Measurements from ENCODE around the gene CERS2.
"Not testable (repeated sequence)": the region's sequence is repeated elsewhere in the genome, so short reads cannot be mapped to it uniquely, and the experiment has no call there.

CERS2 gene

DNA sequence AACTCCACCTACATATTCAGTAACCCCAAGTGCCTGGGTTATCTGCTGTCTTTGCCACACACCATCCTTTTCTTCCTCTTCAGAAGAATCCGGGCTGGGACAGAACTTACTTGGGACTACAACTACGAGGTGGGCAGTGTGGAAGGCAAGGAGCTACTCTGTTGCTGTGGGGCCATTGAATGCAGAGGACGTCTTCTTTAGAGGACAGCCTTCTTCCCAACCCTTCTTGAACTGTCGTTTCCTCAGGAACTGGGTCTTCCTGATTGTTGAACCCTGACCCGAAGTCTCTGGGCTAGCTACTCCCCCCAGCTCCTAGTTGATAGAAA lies 10.5 kb downstream of the CERS2 start:
- Mint-ChIP-seq H3K36me3 (peaks cover 99% of the 10 kb centered on the region), H3K4me1 (no peaks in the 10 kb centered on the region), H3K27ac (peak overlapping the region; percentile 10), H3K9me3 (no peaks in the 10 kb centered on the region), H3K4me3 (no peak overlapping the region)
- DNase-seq (ENCODE audit: low spot score in 2 of 2) (no peak), ATAC-seq (no peak)

DNA sequence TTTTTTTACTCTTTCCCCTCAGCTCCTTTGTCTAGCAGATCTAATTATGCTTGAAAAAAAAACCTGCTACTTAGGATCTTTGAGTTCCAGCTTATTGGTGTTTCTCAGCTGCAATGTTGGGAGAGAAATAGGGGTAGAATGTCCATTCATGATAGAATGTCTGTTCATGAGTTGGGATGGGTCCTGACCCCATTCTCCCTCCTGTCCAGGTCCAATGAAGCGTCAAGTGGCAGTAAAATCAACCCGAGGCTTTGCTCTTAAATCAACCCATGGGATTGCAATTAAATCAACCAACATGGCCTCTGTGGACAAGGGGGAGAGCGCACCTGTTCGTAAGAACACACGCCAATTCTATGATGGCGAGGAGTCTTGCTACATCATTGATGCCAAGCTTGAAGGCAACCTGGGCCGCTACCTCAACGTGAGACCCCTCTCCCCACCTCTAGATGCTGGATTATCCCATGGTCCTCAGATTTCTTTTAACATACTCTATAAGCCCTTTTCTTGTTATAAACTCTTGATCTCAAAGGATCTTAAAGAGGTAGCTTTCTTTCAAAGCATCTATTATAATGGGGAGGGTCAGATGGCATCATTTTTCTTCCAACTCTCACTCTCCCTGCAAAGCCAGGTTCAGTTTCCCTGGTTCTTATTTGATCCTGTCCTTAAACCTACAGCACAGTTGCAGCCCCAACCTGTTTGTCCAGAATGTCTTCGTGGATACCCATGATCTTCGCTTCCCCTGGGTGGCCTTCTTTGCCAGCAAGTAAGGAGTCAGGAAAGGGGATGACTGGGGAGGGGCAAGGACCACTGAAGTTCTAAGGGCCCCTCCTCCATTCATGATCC lies 11.1 kb downstream of the CERS2 start:
- ATAC-seq (no peak), DNase-seq (ENCODE audit: low spot score in 2 of 2) (no peak)
- Mint-ChIP-seq H3K36me3 (peaks cover 99% of the 10 kb centered on the region), H3K4me3 (no peak overlapping the region), H3K27ac (peak overlapping the region; percentile 10), H3K4me1 (no peaks in the 10 kb centered on the region), H3K9me3 (no peaks in the 10 kb centered on the region)

- Mint-ChIP-seq H3K36me3 (peaks cover 99% of the 10 kb centered on the region), H3K4me1 (peaks cover 5% of the 10 kb centered on the region), H3K9me3 (no peaks in the 10 kb centered on the region), H3K27ac (no peak overlapping the region), H3K4me3 (no peak overlapping the region)
- DNase-seq (ENCODE audit: low spot score in 2 of 2): no peak
- no peak for ATAC-seq
Observed at GRCh38 chr1:150961756-150962155, 12.9 kb downstream of the CERS2 start.

DNA sequence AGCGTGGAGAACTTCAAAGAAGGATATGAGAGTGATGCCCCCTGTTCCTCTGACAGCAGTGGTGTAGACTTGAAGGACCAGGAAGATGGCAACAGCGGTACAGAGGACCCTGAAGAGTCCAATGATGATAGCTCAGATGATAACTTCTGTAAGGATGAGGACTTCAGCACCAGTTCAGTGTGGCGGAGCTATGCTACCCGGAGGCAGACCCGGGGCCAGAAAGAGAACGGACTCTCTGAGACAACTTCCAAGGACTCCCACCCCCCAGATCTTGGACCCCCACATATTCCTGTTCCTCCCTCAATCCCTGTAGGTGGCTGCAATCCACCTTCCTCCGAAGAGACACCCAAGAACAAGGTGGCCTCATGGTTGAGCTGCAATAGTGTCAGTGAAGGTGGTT lies 14.0 kb downstream of the CERS2 start:
- peaks cover 5% of the 10 kb centered on the region for H3K4me1 Mint-ChIP-seq
- H3K4me3 Mint-ChIP-seq: no peak overlapping the region
- H3K36me3 Mint-ChIP-seq: peaks cover 99% of the 10 kb centered on the region
- ATAC-seq (no peak), DNase-seq (ENCODE audit: low spot score in 2 of 2) (no peak)
- H3K9me3 Mint-ChIP-seq: no peaks in the 10 kb centered on the region
- no peak overlapping the region for H3K27ac Mint-ChIP-seq

- ATAC-seq (no peak), DNase-seq (ENCODE audit: low spot score in 2 of 2) (no peak)
- Mint-ChIP-seq H3K4me1 (peaks cover 5% of the 10 kb centered on the region), H3K36me3 (peaks cover 100% of the 10 kb centered on the region), H3K9me3 (no peaks in the 10 kb centered on the region), H3K4me3 (no peak overlapping the region), H3K27ac (no peak overlapping the region)
Observed at GRCh38 chr1:150957666-150958065, 17.0 kb downstream of the CERS2 start.

- Mint-ChIP-seq H3K27ac (peak overlapping the region; percentile 85), H3K9me3 (no peaks in the 10 kb centered on the region), H3K36me3 (peaks cover 100% of the 10 kb centered on the region), H3K4me1 (peaks cover 5% of the 10 kb centered on the region), H3K4me3 (no peak overlapping the region)
- DNase-seq (ENCODE audit: low spot score in 2 of 2) (no peak), ATAC-seq (no peak)
Observed at GRCh38 chr1:150955280-150955679, 19.4 kb downstream of the CERS2 start.

DNA sequence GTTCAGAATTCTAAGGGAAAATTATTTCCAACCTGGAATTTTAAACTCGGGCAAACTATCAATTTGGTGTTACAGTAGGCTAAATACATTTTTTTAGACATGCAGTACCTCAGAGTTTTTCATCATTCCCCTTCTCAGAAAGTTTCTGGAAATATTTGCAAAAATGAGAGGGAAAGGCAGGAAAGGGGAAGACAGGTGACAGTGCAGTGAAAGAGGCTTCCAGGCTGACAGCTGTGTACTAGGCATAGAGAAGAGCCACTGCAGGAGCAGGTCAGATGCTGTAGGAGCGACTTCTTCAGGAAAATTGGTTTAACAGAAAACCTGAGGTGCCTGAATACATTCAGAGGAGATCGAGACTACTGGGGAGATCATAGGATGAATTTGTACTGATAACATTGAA lies 19.9 kb downstream of the CERS2 start:
- DNase-seq (ENCODE audit: low spot score in 2 of 2) (no peak), ATAC-seq (no peak)
- Mint-ChIP-seq H3K9me3 (no peaks in the 10 kb centered on the region), H3K4me3 (no peak overlapping the region), H3K36me3 (peaks cover 100% of the 10 kb centered on the region), H3K27ac (peak overlapping the region; percentile 40), H3K4me1 (peaks cover 5% of the 10 kb centered on the region)

- peaks cover 100% of the 10 kb centered on the region for H3K36me3 Mint-ChIP-seq
- H3K27ac Mint-ChIP-seq: peak overlapping the region; percentile 82
- DNase-seq (ENCODE audit: low spot score in 2 of 2): no peak
- peaks cover 6% of the 10 kb centered on the region for H3K4me1 Mint-ChIP-seq
- ATAC-seq: no peak
- H3K4me3 Mint-ChIP-seq: no peak overlapping the region
- H3K9me3 Mint-ChIP-seq: no peaks in the 10 kb centered on the region
Observed at GRCh38 chr1:150944856-150945255, 29.8 kb downstream of the CERS2 start.

GRCh38 chr1:150931773-150932172 lies 42.9 kb downstream of the CERS2 start:
- peaks cover 96% of the 10 kb centered on the region for H3K36me3 Mint-ChIP-seq
- no peak for DNase-seq (ENCODE audit: low spot score in 2 of 2)
- ATAC-seq: no peak
- no peak overlapping the region for H3K27ac Mint-ChIP-seq
- H3K4me1 Mint-ChIP-seq: peaks cover 18% of the 10 kb centered on the region
- no peak overlapping the region for H3K4me3 Mint-ChIP-seq
- peaks cover 2% of the 10 kb centered on the region for H3K9me3 Mint-ChIP-seq

DNA sequence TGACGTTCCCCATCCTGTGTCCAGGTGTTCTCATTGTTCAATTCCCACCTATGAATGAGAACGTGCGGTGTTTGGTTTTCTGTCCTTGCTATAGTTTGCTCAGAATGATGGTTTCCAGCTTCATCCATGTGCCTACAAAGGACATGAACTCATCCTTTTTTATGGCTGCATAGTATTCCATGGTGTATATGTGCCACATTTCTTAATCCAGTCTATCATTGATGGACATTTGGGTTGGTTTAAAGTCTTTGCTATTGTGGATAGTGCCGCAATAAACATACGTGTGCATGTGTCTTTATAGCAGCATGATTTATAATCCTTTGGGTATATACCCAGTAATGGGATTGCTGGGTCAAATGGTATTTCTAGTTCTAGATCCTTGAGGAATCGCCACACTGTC lies 45.9 kb downstream of the CERS2 start:
- H3K4me3 Mint-ChIP-seq; H3K9me3 Mint-ChIP-seq; DNase-seq (ENCODE audit: low spot score in 2 of 2); ATAC-seq; H3K27ac Mint-ChIP-seq; H3K4me1 Mint-ChIP-seq: not testable (repeated sequence)
- H3K36me3 Mint-ChIP-seq: peaks cover 77% of the 10 kb centered on the region

DNA sequence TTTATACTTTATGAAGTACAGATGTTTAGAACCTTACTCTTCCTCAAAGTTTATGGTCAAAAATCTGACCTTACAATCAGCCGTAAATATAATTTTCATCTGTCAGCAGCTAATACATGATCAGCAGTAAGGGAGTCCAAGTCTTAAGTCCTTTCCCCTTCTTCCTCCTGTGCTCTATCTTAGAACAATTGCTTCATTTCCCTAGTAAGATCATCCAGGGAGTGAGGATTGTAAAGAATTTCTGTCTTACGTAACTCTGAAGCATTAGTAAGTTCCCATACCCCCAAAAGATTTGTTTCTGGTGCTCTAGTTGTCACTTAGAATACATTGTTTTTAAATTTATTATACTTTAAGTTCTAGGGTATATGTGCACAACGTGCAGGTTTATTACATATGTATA lies 46.3 kb downstream of the CERS2 start:
- DNase-seq (ENCODE audit: low spot score in 2 of 2): no peak
- Mint-ChIP-seq H3K4me3 (no peak overlapping the region), H3K9me3 (peaks cover 2% of the 10 kb centered on the region), H3K27ac (no peak overlapping the region), H3K36me3 (peaks cover 72% of the 10 kb centered on the region), H3K4me1 (peaks cover 6% of the 10 kb centered on the region)
- ATAC-seq: no peak

- peaks cover 65% of the 10 kb centered on the region for H3K36me3 Mint-ChIP-seq
- no peak for ATAC-seq
- peak overlapping the region; percentile 96 for H3K27ac Mint-ChIP-seq
- peaks cover 2% of the 10 kb centered on the region for H3K9me3 Mint-ChIP-seq
- peak overlapping the region; percentile 86 for H3K4me3 Mint-ChIP-seq
- no peak for DNase-seq (ENCODE audit: low spot score in 2 of 2)
- H3K4me1 Mint-ChIP-seq: peaks cover 8% of the 10 kb centered on the region
Observed at GRCh38 chr1:150927624-150928023, 47.0 kb downstream of the CERS2 start.

DNA sequence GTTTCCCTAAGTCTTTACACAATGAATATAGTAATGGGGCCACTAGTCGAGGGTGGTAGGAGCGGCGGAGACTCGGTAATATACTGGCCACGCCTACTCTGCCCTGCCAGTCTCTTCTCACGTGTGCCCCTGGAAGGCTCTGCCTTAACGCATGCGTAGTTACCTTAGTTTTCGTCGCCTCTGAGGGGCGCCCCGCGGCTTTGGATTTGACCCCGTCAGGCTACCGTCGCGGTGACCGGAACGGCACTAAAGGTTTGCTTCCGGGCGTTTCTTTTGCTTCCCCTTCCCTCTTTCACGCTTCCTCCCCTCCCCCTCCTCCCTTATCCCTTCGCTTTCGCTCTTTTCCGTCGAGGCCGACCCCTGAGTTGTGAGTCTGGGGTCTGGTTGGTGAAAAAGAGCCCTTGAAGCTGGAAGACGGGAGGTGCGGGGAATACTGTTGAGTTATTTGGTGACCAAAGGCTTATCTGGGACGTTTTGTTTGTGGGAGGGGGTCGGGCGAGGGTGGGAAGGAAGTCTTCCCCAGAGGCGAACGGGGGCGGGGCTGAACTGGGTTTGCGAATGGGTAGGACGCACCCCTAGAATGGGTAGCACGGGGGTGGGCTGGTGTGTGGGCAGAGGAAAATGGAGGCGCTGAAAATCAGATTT lies 48.4 kb downstream of the CERS2 start, which contains the start of gene SETDB1:
SETDB1 (plus strand) TSS at position 267 of the 645 bp plus-strand sequence. CDS start 1,352 bp downstream, outside the sequence.
- Mint-ChIP-seq H3K4me1 (peaks cover 16% of the 10 kb centered on the region), H3K9me3 (no peaks in the 10 kb centered on the region), H3K27ac (peak within 1 kb of the TSS; percentile 96), H3K36me3 (peaks cover 51% of the 10 kb centered on the region), H3K4me3 (peak within 1 kb of the TSS; percentile 86)
- DNase-seq (ENCODE audit: low spot score in 2 of 2) (peak; percentile 80 to 96), ATAC-seq (peak; percentile 88)

DNA sequence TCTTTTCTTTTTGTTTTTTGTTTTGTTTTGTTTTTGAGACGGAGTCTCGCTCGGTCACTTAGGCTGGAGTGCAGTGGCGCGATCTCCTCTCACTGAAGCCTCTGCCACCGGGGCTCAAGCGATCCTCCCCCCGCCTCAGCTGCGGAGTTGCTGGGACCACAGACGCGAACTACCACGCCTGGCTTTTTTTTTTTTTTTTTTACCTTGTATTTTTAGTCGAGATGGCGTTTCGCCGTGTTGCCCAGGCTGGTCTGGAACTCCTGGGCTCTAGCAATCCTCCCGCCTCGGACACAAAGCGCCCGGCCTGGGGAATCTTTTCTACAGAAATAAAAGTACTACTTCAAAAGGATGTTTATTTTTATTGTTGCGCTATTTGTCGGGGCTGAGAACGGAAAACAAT lies 49.6 kb downstream of the CERS2 start:
- peaks cover 16% of the 10 kb centered on the region for H3K4me1 Mint-ChIP-seq
- no peak for DNase-seq (ENCODE audit: low spot score in 2 of 2)
- peak overlapping the region; percentile 96 for H3K27ac Mint-ChIP-seq
- no peak for ATAC-seq
- peaks cover 40% of the 10 kb centered on the region for H3K36me3 Mint-ChIP-seq
- H3K4me3 Mint-ChIP-seq: peak overlapping the region; percentile 86
- H3K9me3 Mint-ChIP-seq: no peaks in the 10 kb centered on the region

GRCh38 chr1:150922519-150922975 lies 52.1 kb downstream of the CERS2 start:
- no peaks in the 10 kb centered on the region for H3K9me3 Mint-ChIP-seq
- peaks cover 15% of the 10 kb centered on the region for H3K36me3 Mint-ChIP-seq
- ATAC-seq (peak; percentile 96), DNase-seq (ENCODE audit: low spot score in 2 of 2) (peak; percentile 63 to 85)
- peak overlapping the region; percentile 33 for H3K4me3 Mint-ChIP-seq
- H3K4me1 Mint-ChIP-seq: peaks cover 13% of the 10 kb centered on the region
- peak overlapping the region; percentile 4 for H3K27ac Mint-ChIP-seq

DNA sequence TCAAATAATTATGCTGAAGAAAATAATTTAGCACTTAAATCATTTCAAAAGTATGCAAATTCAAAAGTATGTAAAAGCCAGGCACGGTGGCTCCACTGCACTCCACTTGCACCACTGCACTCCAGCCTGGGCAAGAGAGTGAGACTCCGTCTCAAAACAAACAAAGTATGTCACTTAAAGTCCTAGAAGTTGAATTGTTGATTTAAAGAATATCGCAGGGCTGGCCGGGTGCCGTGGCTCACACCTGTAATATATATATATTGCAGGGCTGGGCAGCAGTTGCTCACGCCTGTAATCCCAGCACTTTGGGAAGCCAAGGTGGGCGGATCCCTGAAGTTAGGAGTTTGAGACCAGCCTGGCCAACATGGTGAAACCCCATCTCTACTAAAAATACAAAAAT lies 57.2 kb downstream of the CERS2 start:
- peaks cover 5% of the 10 kb centered on the region for H3K4me1 Mint-ChIP-seq
- no peak overlapping the region for H3K4me3 Mint-ChIP-seq
- H3K9me3 Mint-ChIP-seq: no peaks in the 10 kb centered on the region
- DNase-seq (ENCODE audit: low spot score in 2 of 2) (no peak), ATAC-seq (no peak)
- no peak overlapping the region for H3K27ac Mint-ChIP-seq
- H3K36me3 Mint-ChIP-seq: peaks cover 4% of the 10 kb centered on the region

Data from stimulated activated effector memory CD8-positive, alpha-beta T cell treated with anti-CD3 and anti-CD28 coated beads, Interleukin-12 subunit alpha, Interleukin-12 subunit beta, amount 100 ng/mL, for 72 hours (primary cell).